HL-60 (cell line): Measurements from ENCODE around the gene IL17RD.

Experiments
- SPI1 ChIP-seq: IDR thresholded peaks from 2 replicates; pipeline ENCODE4 v1.6.1; 2012; ENCODE audit warnings: low read depth, mild to moderate bottlenecking, borderline replicate concordance
- TF ChIP-seq, protein P1 (sequence below): IDR thresholded peaks from one replicate; pipeline ENCODE4 v1.5.1; 2011; ENCODE audit warnings: low read length, control low read depth, inconsistent platforms; ENCODE audit not compliant: insufficient read depth
- TF ChIP-seq, protein P2 (sequence below): IDR thresholded peaks from 2 replicates; pipeline ENCODE4 v1.6.1; 2012; ENCODE audit warnings: low read depth; ENCODE audit not compliant: insufficient replicate concordance

DNA sequence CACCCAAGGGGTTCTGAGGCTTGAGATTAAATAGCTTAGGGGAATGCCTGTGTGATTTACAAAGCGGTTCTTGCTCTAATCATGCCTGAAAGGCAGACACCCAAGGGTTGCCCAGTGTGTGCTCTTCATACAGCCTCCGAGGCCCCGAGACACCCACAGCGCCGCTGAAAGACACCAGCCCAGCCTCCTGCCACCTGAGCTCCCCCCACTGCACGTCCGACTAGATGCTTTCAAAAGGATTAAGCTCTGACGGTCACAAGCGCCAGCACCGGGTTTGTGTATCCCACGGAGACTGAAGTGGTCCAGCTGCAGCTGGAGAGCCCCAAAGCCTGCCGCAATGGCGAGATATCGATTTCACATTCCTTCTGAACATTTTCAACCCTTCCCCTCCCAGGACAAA lies 54.4 kb downstream of the IL17RD start:
- TF ChIP-seq, protein P1, sequence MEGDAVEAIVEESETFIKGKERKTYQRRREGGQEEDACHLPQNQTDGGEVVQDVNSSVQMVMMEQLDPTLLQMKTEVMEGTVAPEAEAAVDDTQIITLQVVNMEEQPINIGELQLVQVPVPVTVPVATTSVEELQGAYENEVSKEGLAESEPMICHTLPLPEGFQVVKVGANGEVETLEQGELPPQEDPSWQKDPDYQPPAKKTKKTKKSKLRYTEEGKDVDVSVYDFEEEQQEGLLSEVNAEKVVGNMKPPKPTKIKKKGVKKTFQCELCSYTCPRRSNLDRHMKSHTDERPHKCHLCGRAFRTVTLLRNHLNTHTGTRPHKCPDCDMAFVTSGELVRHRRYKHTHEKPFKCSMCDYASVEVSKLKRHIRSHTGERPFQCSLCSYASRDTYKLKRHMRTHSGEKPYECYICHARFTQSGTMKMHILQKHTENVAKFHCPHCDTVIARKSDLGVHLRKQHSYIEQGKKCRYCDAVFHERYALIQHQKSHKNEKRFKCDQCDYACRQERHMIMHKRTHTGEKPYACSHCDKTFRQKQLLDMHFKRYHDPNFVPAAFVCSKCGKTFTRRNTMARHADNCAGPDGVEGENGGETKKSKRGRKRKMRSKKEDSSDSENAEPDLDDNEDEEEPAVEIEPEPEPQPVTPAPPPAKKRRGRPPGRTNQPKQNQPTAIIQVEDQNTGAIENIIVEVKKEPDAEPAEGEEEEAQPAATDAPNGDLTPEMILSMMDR = no peak
- TF ChIP-seq, protein P2, sequence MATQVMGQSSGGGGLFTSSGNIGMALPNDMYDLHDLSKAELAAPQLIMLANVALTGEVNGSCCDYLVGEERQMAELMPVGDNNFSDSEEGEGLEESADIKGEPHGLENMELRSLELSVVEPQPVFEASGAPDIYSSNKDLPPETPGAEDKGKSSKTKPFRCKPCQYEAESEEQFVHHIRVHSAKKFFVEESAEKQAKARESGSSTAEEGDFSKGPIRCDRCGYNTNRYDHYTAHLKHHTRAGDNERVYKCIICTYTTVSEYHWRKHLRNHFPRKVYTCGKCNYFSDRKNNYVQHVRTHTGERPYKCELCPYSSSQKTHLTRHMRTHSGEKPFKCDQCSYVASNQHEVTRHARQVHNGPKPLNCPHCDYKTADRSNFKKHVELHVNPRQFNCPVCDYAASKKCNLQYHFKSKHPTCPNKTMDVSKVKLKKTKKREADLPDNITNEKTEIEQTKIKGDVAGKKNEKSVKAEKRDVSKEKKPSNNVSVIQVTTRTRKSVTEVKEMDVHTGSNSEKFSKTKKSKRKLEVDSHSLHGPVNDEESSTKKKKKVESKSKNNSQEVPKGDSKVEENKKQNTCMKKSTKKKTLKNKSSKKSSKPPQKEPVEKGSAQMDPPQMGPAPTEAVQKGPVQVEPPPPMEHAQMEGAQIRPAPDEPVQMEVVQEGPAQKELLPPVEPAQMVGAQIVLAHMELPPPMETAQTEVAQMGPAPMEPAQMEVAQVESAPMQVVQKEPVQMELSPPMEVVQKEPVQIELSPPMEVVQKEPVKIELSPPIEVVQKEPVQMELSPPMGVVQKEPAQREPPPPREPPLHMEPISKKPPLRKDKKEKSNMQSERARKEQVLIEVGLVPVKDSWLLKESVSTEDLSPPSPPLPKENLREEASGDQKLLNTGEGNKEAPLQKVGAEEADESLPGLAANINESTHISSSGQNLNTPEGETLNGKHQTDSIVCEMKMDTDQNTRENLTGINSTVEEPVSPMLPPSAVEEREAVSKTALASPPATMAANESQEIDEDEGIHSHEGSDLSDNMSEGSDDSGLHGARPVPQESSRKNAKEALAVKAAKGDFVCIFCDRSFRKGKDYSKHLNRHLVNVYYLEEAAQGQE = no peak
- no peak for TF ChIP-seq SPI1
